Hepatic stellate cell (primary cell): ENCODE results near the gene LDHD.
A peak's percentile ranks its signal among the peaks of the same experiment; 100 is the strongest.

Experiments
- DNase-seq: peaks from one replicate; pipeline ENCODE4 v3.0.0; 2011; ENCODE audit warnings: low spot score

The LDHD gene

GRCh38 chr16:75114946-75115825, 1.4 kb downstream of the LDHD start:
- no peak for DNase-seq

- DNase-seq, result no peak
Measured at GRCh38 chr16:75114179-75114945, 2.2 kb downstream of the LDHD start.

- DNase-seq, result no peak
Measured at GRCh38 chr16:75113541-75114121, 2.9 kb downstream of the LDHD start.

GRCh38 chr16:75112734-75113491, 3.7 kb downstream of the LDHD start:
- no peak for DNase-seq

GRCh38 chr16:75111961-75112733, 4.4 kb downstream of the LDHD start:
- DNase-seq, result no peak

- no peak for DNase-seq
Measured at GRCh38 chr16:75111514-75111940, 5.1 kb downstream of the LDHD start.

- peak; percentile 94 for DNase-seq
Measured at GRCh38 chr16:75110637-75111513, 5.7 kb downstream of the LDHD start.

- no peak for DNase-seq
Measured at GRCh38 chr16:75109732-75110243, 6.8 kb downstream of the LDHD start.

- DNase-seq, result peak; percentile 87
Measured at GRCh38 chr16:75108792-75109731, 7.5 kb downstream of the LDHD start.

GRCh38 chr16:75107505-75107904, 9.1 kb downstream of the LDHD start:
- DNase-seq, result no peak

GRCh38 chr16:75106351-75107274, 10.0 kb downstream of the LDHD start:
- DNase-seq, result no peak

GRCh38 chr16:75105306-75106061, 11.1 kb downstream of the LDHD start:
- no peak for DNase-seq

GRCh38 chr16:75104836-75105235, 11.7 kb downstream of the LDHD start:
- DNase-seq, result no peak

- no peak for DNase-seq
Measured at GRCh38 chr16:75103994-75104393, 12.6 kb downstream of the LDHD start.

- DNase-seq, result no peak
Measured at GRCh38 chr16:75102595-75102994, 14.0 kb downstream of the LDHD start.

- DNase-seq, result no peak
Measured at GRCh38 chr16:75101635-75102034, 14.9 kb downstream of the LDHD start.

GRCh38 chr16:75100603-75100990, 16.0 kb downstream of the LDHD start:
- DNase-seq, result no peak
